PC-3 (cell line): ENCODE results near the gene CMSS1.

Experiments
- EZH2 ChIP-seq: fragments of 300-600 bp; sonication (generic); IDR thresholded peaks from one replicate; pipeline ENCODE4 v1.6.1; 2017; ENCODE audit warnings: antibody characterized with exemption, mild to moderate bottlenecking, low read length; ENCODE audit not compliant: unreplicated experiment
- TF ChIP-seq, protein P1 (sequence below): fragments of 300-600 bp; sonication (generic); conservative IDR thresholded peaks from 2 replicates; pipeline ENCODE4 v1.5.1; 2017; ENCODE audit warnings: antibody characterized with exemption, low read depth, mild to moderate bottlenecking, low read length

DNA sequence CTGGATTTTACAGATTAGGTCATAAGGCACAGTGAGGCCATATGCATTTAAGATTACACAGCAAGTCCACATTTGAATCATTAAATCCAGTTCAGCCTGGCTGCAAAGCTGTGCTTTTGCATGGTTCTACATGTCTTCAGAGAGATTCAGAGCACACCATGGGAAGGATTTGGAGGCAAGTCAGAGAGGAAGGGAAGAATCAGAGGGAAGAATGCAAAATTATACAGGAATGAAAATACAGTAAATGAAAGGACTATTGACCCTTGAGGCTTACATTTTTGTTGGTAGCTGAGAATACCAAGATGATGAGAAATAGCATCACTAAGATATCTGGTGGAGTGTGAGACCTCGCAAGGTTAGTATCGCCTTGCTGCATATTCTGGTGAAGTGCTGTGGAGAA lies 282.8 kb downstream of the CMSS1 start:
- TF ChIP-seq, protein P1, sequence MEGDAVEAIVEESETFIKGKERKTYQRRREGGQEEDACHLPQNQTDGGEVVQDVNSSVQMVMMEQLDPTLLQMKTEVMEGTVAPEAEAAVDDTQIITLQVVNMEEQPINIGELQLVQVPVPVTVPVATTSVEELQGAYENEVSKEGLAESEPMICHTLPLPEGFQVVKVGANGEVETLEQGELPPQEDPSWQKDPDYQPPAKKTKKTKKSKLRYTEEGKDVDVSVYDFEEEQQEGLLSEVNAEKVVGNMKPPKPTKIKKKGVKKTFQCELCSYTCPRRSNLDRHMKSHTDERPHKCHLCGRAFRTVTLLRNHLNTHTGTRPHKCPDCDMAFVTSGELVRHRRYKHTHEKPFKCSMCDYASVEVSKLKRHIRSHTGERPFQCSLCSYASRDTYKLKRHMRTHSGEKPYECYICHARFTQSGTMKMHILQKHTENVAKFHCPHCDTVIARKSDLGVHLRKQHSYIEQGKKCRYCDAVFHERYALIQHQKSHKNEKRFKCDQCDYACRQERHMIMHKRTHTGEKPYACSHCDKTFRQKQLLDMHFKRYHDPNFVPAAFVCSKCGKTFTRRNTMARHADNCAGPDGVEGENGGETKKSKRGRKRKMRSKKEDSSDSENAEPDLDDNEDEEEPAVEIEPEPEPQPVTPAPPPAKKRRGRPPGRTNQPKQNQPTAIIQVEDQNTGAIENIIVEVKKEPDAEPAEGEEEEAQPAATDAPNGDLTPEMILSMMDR, result no peak
- no peak for TF ChIP-seq EZH2
